ENCODE data around the gene PDIA2. TPM values are rescaled to one million over a fixed set of nuclear protein-coding genes. Genes with fewer than 3 reads are reported as not detected.
A peak's percentile ranks its signal among the peaks of the same experiment; 100 is the strongest.

PDIA2 gene
- polyA plus RNA-seq, 4 donors = 0.10 to 46.1 (median 28.6) TPM

- H3K36me3 ChIP-seq (ENCODE audit: control insufficient read depth in 3 of 3, insufficient read depth in 2 of 3, low read depth in 1 of 3, low read length in 3 of 3) = peaks cover 2 to 70% (median 3%) of the 10 kb centered on the region in 3 donors
- no peaks in the 10 kb centered on the region for H3K4me1 ChIP-seq (ENCODE audit: control insufficient read depth in 3 of 3, insufficient read depth in 2 of 3, low read depth in 1 of 3, low read length in 2 of 3)
- H3K27ac ChIP-seq (ENCODE audit: low read depth in 1 of 3, low read length in 2 of 3) = no peak overlapping the region
- FAIRE-seq = no peak
- H3K27me3 ChIP-seq (ENCODE audit: control insufficient read depth in 3 of 3, insufficient read depth in 3 of 3, low read length in 3 of 3) = no peaks in the 10 kb centered on the region
- H3K9me3 ChIP-seq (ENCODE audit: control insufficient read depth in 2 of 2, insufficient read depth in 1 of 2, low read depth in 1 of 2, low read length in 1 of 2) = no peaks in the 10 kb centered on the region
- DNase-seq = no peak
- 90 to 96% (median 94%) methylated on average over 22 of the region's 22 CpGs for WGBS, 3 donors
- no peak overlapping the region for H3K4me3 ChIP-seq (ENCODE audit: low read depth in 1 of 3, low read length in 3 of 3)
These were observed 35.7 kb downstream of the PDIA2 start for GRCh38 chr16:318628-319027.

GRCh38 chr16:320206-320605, 37.2 kb downstream of the PDIA2 start:
- Histone ChIP-seq H3K9me3 (ENCODE audit: control insufficient read depth in 2 of 2, insufficient read depth in 1 of 2, low read depth in 1 of 2, low read length in 1 of 2) (peaks cover 0 to 9% of the 10 kb centered on the region in 2 donors), H3K36me3 (ENCODE audit: control insufficient read depth in 3 of 3, insufficient read depth in 2 of 3, low read depth in 1 of 3, low read length in 3 of 3) (peaks cover 0 to 70% (median 2%) of the 10 kb centered on the region in 3 donors), H3K27me3 (ENCODE audit: control insufficient read depth in 3 of 3, insufficient read depth in 3 of 3, low read length in 3 of 3) (no peaks in the 10 kb centered on the region), H3K27ac (ENCODE audit: low read depth in 1 of 3, low read length in 2 of 3) (no peak overlapping the region), H3K4me3 (ENCODE audit: low read depth in 1 of 3, low read length in 3 of 3) (no peak overlapping the region), H3K4me1 (ENCODE audit: control insufficient read depth in 3 of 3, insufficient read depth in 2 of 3, low read depth in 1 of 3, low read length in 2 of 3) (peaks cover 0 to 13% (median 2%) of the 10 kb centered on the region in 3 donors)
- WGBS, 3 donors = 88 to 95% (median 93%) methylated on average over 5 of the region's 5 CpGs
- no peak for FAIRE-seq
- no peak for DNase-seq

- Histone ChIP-seq H3K27me3 (ENCODE audit: control insufficient read depth in 3 of 3, insufficient read depth in 3 of 3, low read length in 3 of 3) (no peaks in the 10 kb centered on the region), H3K4me1 (ENCODE audit: control insufficient read depth in 3 of 3, insufficient read depth in 2 of 3, low read depth in 1 of 3, low read length in 2 of 3) (peaks cover 0 to 18% (median 6%) of the 10 kb centered on the region in 3 donors), H3K9me3 (ENCODE audit: control insufficient read depth in 2 of 2, insufficient read depth in 1 of 2, low read depth in 1 of 2, low read length in 1 of 2) (peaks cover 0 to 9% of the 10 kb centered on the region in 2 donors), H3K27ac (ENCODE audit: low read depth in 1 of 3, low read length in 2 of 3) (no peak overlapping the region), H3K4me3 (ENCODE audit: low read depth in 1 of 3, low read length in 3 of 3) (no peak overlapping the region), H3K36me3 (ENCODE audit: control insufficient read depth in 3 of 3, insufficient read depth in 2 of 3, low read depth in 1 of 3, low read length in 3 of 3) (peaks cover 0 to 73% (median 2%) of the 10 kb centered on the region in 3 donors)
- DNase-seq = no peak
- FAIRE-seq = no peak
- WGBS, 3 donors = 76 to 83% (median 76%) methylated on average over 9 of the region's 9 CpGs
These were observed 38.6 kb downstream of the PDIA2 start for GRCh38 chr16:321532-321931.

- FAIRE-seq (no peak), DNase-seq (no peak)
- H3K4me3 ChIP-seq (ENCODE audit: low read depth in 1 of 3, low read length in 3 of 3) = no peak overlapping the region
- peaks cover 0 to 26% (median 6%) of the 10 kb centered on the region in 3 donors for H3K4me1 ChIP-seq (ENCODE audit: control insufficient read depth in 3 of 3, insufficient read depth in 2 of 3, low read depth in 1 of 3, low read length in 2 of 3)
- peaks cover 0 to 64% (median 2%) of the 10 kb centered on the region in 3 donors for H3K36me3 ChIP-seq (ENCODE audit: control insufficient read depth in 3 of 3, insufficient read depth in 2 of 3, low read depth in 1 of 3, low read length in 3 of 3)
- peaks cover 0 to 9% of the 10 kb centered on the region in 2 donors for H3K9me3 ChIP-seq (ENCODE audit: control insufficient read depth in 2 of 2, insufficient read depth in 1 of 2, low read depth in 1 of 2, low read length in 1 of 2)
- no peaks in the 10 kb centered on the region for H3K27me3 ChIP-seq (ENCODE audit: control insufficient read depth in 3 of 3, insufficient read depth in 3 of 3, low read length in 3 of 3)
- 91 to 94% (median 91%) methylated on average over 13 of the region's 13 CpGs for WGBS, 3 donors
- H3K27ac ChIP-seq (ENCODE audit: low read depth in 1 of 3, low read length in 2 of 3) = no peak overlapping the region
These were observed 39.6 kb downstream of the PDIA2 start for GRCh38 chr16:322476-323143.

- peak overlapping the region in 1 of 3 donors; percentile 42 for H3K27ac ChIP-seq (ENCODE audit: low read depth in 1 of 3, low read length in 2 of 3)
- FAIRE-seq (no peak), DNase-seq (no peak)
- no peaks in the 10 kb centered on the region for H3K27me3 ChIP-seq (ENCODE audit: control insufficient read depth in 3 of 3, insufficient read depth in 3 of 3, low read length in 3 of 3)
- peaks cover 0 to 58% (median 0%) of the 10 kb centered on the region in 3 donors for H3K36me3 ChIP-seq (ENCODE audit: control insufficient read depth in 3 of 3, insufficient read depth in 2 of 3, low read depth in 1 of 3, low read length in 3 of 3)
- peaks cover 0 to 9% of the 10 kb centered on the region in 2 donors for H3K9me3 ChIP-seq (ENCODE audit: control insufficient read depth in 2 of 2, insufficient read depth in 1 of 2, low read depth in 1 of 2, low read length in 1 of 2)
- WGBS, 3 donors = 80 to 90% (median 89%) methylated on average over 17 of the region's 17 CpGs
- H3K4me3 ChIP-seq (ENCODE audit: low read depth in 1 of 3, low read length in 3 of 3) = no peak overlapping the region
- peaks cover 3 to 40% (median 9%) of the 10 kb centered on the region in 3 donors for H3K4me1 ChIP-seq (ENCODE audit: control insufficient read depth in 3 of 3, insufficient read depth in 2 of 3, low read depth in 1 of 3, low read length in 2 of 3)
These were observed 41.2 kb downstream of the PDIA2 start for GRCh38 chr16:324201-324450.

GRCh38 chr16:324451-325334, 41.7 kb downstream of the PDIA2 start:
- no peak overlapping the region for H3K4me3 ChIP-seq (ENCODE audit: low read depth in 1 of 3, low read length in 3 of 3)
- no peaks in the 10 kb centered on the region for H3K27me3 ChIP-seq (ENCODE audit: control insufficient read depth in 3 of 3, insufficient read depth in 3 of 3, low read length in 3 of 3)
- no peak for FAIRE-seq
- H3K27ac ChIP-seq (ENCODE audit: low read depth in 1 of 3, low read length in 2 of 3) = peak overlapping the region; percentile 21 to 66 (median 42)
- DNase-seq = peak; percentile 55 to 69
- peaks cover 0 to 52% (median 0%) of the 10 kb centered on the region in 3 donors for H3K36me3 ChIP-seq (ENCODE audit: control insufficient read depth in 3 of 3, insufficient read depth in 2 of 3, low read depth in 1 of 3, low read length in 3 of 3)
- peaks cover 0 to 9% of the 10 kb centered on the region in 2 donors for H3K9me3 ChIP-seq (ENCODE audit: control insufficient read depth in 2 of 2, insufficient read depth in 1 of 2, low read depth in 1 of 2, low read length in 1 of 2)
- peaks cover 3 to 40% (median 9%) of the 10 kb centered on the region in 3 donors for H3K4me1 ChIP-seq (ENCODE audit: control insufficient read depth in 3 of 3, insufficient read depth in 2 of 3, low read depth in 1 of 3, low read length in 2 of 3)
- WGBS, 3 donors = 41 to 57% (median 45%) methylated on average over 54 to 55 of the region's 55 CpGs

GRCh38 chr16:325375-326145, 42.6 kb downstream of the PDIA2 start:
- 81 to 86% (median 83%) methylated on average over 26 to 28 of the region's 28 CpGs for WGBS, 3 donors
- FAIRE-seq (no peak), DNase-seq (no peak)
- Histone ChIP-seq H3K4me3 (ENCODE audit: low read depth in 1 of 3, low read length in 3 of 3) (no peak overlapping the region), H3K27ac (ENCODE audit: low read depth in 1 of 3, low read length in 2 of 3) (peak overlapping the region; percentile 16 to 66 (median 21)), H3K9me3 (ENCODE audit: control insufficient read depth in 2 of 2, insufficient read depth in 1 of 2, low read depth in 1 of 2, low read length in 1 of 2) (peaks cover 0 to 9% of the 10 kb centered on the region in 2 donors), H3K27me3 (ENCODE audit: control insufficient read depth in 3 of 3, insufficient read depth in 3 of 3, low read length in 3 of 3) (no peaks in the 10 kb centered on the region), H3K36me3 (ENCODE audit: control insufficient read depth in 3 of 3, insufficient read depth in 2 of 3, low read depth in 1 of 3, low read length in 3 of 3) (peaks cover 0 to 52% (median 0%) of the 10 kb centered on the region in 3 donors), H3K4me1 (ENCODE audit: control insufficient read depth in 3 of 3, insufficient read depth in 2 of 3, low read depth in 1 of 3, low read length in 2 of 3) (peaks cover 3 to 47% (median 9%) of the 10 kb centered on the region in 3 donors)

- Histone ChIP-seq H3K4me3 (ENCODE audit: low read depth in 1 of 3, low read length in 3 of 3) (no peak overlapping the region), H3K27ac (ENCODE audit: low read depth in 1 of 3, low read length in 2 of 3) (peak overlapping the region in 1 of 3 donors; percentile 76), H3K27me3 (ENCODE audit: control insufficient read depth in 3 of 3, insufficient read depth in 3 of 3, low read length in 3 of 3) (no peaks in the 10 kb centered on the region), H3K36me3 (ENCODE audit: control insufficient read depth in 3 of 3, insufficient read depth in 2 of 3, low read depth in 1 of 3, low read length in 3 of 3) (peaks cover 0 to 18% (median 0%) of the 10 kb centered on the region in 3 donors), H3K9me3 (ENCODE audit: control insufficient read depth in 2 of 2, insufficient read depth in 1 of 2, low read depth in 1 of 2, low read length in 1 of 2) (no peaks in the 10 kb centered on the region), H3K4me1 (ENCODE audit: control insufficient read depth in 3 of 3, insufficient read depth in 2 of 3, low read depth in 1 of 3, low read length in 2 of 3) (peaks cover 6 to 47% (median 6%) of the 10 kb centered on the region in 3 donors)
- no peak for FAIRE-seq
- 33 to 59% (median 41%) methylated on average over 2 of the region's 2 CpGs for WGBS, 3 donors
- DNase-seq = peak in 1 of 2 donors; percentile 78
These were observed 47.8 kb downstream of the PDIA2 start for GRCh38 chr16:330741-331140.

All from small intestine (tissue), 7 donors.